ENCODE results near the gene PLEKHA7. TPM values are rescaled to one million over a fixed set of nuclear protein-coding genes. Genes with fewer than 3 reads are reported as not detected.
"Not testable (repeated sequence)": the region's sequence is repeated elsewhere in the genome, so short reads cannot be mapped to it uniquely, and the experiment has no call there.

The PLEKHA7 gene
- total RNA-seq, 1 experiment from 2014 or later: 20.2 TPM

DNA sequence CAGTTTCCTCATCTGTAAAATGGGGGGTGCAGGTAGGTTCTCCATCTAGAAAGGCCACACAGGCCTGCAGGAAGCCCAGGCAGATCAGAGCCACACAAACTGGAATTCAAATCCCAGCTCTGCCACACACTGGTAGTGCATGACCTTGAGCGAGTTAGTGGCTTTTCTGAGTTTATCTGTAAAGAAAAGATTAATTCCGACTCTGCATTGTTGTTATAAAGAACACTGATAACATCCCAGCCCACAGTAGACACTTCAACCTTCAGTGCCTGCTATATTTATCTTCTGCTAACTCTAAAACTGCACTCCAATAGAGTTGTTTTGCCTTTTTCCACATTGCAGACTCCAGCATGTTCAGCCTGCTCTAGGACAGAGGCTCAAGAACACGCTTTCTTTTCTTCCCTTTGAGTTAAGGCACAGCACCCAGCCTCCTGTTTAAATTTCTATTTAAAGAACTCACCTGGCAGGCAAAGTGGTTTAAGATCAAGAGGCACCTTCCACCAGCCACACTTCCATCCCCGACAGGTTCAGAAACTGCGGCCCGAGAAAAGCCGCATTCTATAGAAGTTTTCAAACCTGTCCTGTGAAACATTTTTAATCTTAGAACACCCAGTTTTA lies 133.9 kb downstream of the PLEKHA7 start:
- DNase-seq (ENCODE audit: low read depth): no peak
- in situ Hi-C loops (cut with HindIII; ENCODE audit: low pct_unique_long_range_greater_than_20kb, low sequenced_read_pairs): no loop called here

DNA sequence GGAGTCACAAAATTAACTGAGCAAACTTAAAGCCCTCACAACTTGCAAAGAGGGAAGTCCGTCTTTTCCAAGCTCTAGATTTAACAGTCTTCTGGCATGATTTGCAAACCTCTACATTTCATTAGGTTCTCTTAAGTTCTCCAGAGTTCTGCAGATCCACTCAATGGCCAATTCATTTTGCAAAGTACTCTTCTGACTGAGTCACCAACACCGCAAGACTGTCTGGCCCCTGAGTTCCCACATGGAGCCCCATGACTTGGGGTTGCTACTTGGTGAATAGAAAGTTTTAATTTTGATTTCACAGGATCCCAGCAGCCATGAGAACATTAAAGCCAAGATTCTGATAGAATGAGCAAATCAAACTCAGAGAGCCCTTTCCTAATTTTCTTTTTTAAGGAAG lies 134.5 kb downstream of the PLEKHA7 start:
- no peak for DNase-seq (ENCODE audit: low read depth)
- in situ Hi-C loops (cut with HindIII; ENCODE audit: low pct_unique_long_range_greater_than_20kb, low sequenced_read_pairs): no loop called here

DNA sequence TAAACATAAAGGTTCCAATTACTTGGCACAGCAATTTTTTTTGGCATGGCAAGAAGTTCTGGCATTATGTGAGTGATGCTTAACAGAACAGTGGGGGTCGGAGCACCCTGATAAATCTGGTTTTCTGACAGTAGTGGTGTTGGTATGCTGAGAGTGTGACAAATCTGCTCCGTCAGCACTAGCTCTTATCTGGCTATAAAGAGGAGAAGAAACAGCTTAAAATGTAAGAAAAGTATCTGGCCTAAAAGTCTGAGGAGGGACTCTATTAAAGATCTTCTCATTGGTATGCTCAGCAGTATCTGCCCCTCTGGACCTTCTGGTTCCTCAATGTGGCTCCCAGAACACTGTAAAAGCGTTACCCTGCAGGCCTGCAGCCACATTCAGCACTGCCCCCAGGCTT lies 137.4 kb downstream of the PLEKHA7 start:
- in situ Hi-C loops (cut with HindIII; ENCODE audit: low pct_unique_long_range_greater_than_20kb, low sequenced_read_pairs): no loop called here
- no peak for DNase-seq (ENCODE audit: low read depth)

DNA sequence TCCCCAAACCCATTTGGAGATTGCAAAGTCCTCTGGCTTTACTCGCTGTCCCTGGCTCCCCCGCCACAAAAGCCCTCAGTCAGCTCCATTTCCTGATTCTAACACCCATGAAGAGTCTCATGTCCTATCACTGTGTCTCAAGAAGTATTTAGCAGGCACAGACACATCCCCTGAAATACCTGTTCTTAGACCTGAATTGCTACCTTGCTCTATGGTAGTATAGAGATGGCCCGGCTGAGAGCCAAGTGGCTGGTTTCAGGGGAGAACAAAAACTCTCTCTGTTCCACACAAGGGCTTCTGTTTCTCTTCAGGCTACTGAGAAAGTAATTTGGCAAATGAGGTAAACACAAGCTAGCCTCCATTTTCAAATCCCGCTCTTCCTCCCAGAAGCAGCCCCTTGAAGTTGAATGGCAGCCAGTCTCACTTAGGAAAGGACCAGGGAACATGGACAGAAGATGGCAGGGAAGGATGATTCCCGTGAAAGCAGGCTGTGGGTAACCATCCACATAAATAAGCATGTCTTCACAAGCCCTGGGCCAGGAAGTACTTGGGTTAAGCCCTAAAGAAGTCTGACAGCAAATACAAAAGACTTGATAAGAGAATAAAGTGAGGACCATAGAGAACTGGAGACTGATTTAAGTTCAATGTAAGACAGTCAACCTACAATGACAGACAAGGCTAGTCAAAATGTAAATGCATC lies 138.0 kb downstream of the PLEKHA7 start:
- in situ Hi-C loops (cut with HindIII; ENCODE audit: low pct_unique_long_range_greater_than_20kb, low sequenced_read_pairs): no loop called here
- DNase-seq (ENCODE audit: low read depth): no peak

DNA sequence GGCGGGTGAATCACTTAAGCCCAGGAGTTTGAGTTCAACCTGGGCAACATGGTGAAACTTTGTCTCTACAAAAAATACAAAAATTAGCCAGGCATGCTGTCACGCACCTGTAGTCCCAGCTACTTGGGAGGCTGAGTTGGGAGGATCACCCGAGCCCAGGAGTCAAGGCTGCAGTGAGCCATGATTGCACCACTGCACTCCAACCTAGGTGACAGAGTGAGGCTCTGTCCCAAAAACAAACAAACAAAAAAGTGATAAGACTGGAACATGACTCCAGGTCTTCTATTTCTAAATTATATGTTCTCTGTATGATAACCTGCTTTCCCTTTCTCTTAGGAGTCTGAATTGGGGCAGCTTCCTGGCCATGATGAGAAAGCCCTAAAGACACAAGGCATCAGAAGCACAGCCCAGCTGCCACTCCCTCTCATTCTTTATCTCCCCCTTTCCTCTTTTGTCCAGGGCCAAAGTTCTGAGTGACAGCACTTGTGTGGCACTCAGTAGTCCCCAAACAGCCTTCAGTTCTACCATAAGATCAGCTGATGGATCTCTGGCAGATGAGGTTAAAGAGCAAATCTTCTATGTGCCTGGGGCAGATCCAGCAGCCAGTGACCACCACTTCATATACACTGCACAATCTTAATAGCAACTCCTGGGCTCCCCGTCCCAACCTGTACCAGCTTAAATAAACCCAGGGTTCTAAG lies 139.8 kb downstream of the PLEKHA7 start:
- no peak for DNase-seq (ENCODE audit: low read depth)

DNA sequence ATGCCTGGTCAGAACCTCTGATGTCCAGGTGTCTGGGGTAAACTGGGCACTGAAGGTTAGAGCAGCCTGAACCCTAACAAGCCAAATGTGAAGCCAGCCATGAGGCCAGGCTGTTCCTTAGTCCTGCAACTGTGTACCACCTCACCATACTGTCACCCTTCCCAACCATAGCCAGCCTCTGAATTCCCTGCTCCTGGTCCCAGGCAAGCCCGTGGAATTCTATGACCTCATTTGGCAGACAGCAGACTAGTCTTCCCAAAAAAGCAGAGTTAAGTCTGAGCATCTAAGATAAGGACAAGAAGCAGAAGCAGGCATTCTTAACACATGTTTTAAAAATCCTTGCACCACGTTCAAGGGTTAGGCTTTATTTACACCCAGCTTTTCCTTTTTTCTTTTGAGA lies 140.9 kb downstream of the PLEKHA7 start:
- in situ Hi-C loops (cut with HindIII; ENCODE audit: low pct_unique_long_range_greater_than_20kb, low sequenced_read_pairs): no loop called here
- DNase-seq (ENCODE audit: low read depth): no peak

More for the DNA sequence above, 139.8 kb downstream of the PLEKHA7 start:
- in situ Hi-C loops (cut with HindIII; ENCODE audit: low pct_unique_long_range_greater_than_20kb, low sequenced_read_pairs): no loop called here

DNA sequence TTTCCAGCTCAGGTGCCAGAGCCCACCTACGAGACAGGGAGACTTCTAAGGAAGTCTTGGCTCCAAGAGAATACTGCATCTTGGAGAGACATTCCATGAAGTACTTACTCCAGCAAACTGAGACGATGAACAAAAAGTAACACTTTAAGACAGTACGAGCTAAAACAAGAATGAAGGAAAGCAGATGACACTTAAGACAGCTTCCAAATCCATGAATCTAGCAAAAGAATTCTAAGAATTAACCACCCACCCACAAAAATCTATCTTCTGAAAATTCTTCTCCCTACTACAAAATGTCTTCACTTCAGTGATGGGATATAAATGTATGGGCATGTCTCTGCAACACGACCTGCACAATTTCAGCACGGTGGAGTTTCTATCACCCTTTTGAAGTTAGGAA lies 142.8 kb downstream of the PLEKHA7 start:
- DNase-seq (ENCODE audit: low read depth): no peak
- in situ Hi-C loops (cut with HindIII; ENCODE audit: low pct_unique_long_range_greater_than_20kb, low sequenced_read_pairs): no loop called here

DNA sequence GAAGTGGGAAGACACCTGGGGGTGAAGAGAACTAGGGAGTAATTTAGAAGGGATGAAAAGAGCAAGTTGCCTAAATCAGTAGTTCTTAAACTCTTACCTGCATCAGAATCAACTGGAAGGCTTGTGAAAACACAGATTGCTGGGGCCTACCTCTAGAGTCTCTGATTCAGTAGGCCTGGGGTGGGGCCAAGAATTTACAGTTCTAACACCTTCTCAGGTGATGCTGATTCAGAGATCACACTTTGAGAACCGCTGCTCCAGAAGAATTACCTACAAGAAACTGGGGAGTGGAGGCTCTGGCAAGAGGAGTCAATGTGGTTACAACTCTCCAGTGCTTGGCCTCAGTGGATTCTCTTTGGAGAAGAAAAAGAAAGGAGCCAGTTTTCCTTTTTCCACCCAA lies 147.1 kb downstream of the PLEKHA7 start:
- DNase-seq (ENCODE audit: low read depth): no peak
- in situ Hi-C loops (cut with HindIII; ENCODE audit: low pct_unique_long_range_greater_than_20kb, low sequenced_read_pairs): no loop called here

DNA sequence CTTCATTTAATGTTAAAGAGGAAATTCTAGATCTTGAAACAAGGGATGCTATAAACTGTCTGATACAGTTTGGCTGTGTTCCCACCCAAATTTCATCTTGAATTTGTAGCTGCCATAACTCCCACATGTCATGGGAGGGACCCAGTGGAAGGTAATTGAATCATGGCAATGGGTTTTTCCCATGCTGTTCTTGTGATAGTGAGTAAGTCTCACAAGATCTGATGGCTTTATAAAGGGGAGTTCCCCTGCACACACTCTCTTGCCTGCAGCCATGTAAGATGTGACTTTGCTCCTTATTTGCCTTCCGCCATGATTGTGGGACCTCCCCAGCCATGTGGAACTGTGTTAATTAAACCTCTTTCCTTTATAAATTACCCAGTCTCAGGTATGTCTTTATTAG lies 149.8 kb downstream of the PLEKHA7 start:
- in situ Hi-C loops (cut with HindIII; ENCODE audit: low pct_unique_long_range_greater_than_20kb, low sequenced_read_pairs); DNase-seq (ENCODE audit: low read depth): not testable (repeated sequence)

DNA sequence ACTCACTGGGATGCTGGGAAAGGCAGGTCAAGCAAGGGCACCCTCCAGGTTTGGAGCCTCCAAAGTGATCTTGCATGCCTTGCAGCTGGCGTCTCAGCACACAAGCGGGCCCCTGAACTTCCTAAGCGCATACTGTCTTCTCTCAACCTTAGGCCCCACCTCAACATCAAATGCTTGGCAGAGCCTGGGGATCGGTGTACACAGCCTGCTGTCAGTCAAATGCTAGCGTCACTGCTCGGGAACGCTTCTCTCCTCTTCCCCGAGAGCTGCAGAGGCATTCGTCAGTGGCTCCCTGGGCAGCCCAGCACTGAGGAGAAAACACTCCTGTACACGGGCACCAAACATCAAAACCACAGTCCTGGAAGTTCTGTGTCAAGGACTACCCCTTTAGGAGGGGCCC lies 150.8 kb downstream of the PLEKHA7 start:
- no peak for DNase-seq (ENCODE audit: low read depth)
- in situ Hi-C loops (cut with HindIII; ENCODE audit: low pct_unique_long_range_greater_than_20kb, low sequenced_read_pairs): no loop called here

DNA sequence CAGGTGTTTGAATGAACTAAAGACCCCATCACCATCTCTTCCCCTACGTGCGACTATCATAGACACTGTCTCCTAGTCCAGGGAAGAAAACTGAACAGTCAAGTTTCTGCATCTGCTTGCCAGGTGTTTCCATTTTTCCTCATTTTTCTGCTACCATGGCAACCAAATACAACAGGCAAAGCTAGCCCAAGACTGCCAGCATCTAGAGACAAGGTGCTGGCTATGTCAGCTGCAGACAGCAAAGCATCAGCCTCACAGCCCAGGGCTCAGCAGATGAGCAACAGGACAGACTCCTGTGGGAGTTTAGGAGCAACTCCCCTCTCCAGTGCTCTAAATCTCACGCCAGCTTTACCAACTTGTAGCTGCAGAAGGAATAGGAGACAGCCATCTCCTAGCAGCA lies 151.5 kb downstream of the PLEKHA7 start:
- DNase-seq (ENCODE audit: low read depth): no peak
- in situ Hi-C loops (cut with HindIII; ENCODE audit: low pct_unique_long_range_greater_than_20kb, low sequenced_read_pairs): no loop called here

DNA sequence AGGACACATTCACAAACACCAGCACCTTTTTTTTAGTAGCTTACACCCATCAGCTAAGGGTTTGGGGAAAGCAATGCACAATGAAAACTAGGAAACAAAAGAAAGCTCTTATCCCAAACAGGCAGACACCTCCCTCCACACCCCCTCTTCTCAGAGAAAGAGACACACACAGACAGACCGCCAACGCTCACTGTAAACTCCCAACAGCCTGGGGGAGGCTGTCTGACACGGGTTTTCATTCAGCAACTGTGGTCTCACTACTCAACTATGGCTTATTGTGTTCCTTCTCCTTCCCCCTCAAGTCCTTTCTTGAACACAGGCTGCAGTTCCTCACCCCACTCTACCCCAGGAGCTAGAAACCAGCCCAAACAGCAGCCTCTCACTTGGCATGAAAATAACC lies 152.4 kb downstream of the PLEKHA7 start:
- DNase-seq (ENCODE audit: low read depth): no peak
- in situ Hi-C loops (cut with HindIII; ENCODE audit: low pct_unique_long_range_greater_than_20kb, low sequenced_read_pairs): no loop called here

DNA sequence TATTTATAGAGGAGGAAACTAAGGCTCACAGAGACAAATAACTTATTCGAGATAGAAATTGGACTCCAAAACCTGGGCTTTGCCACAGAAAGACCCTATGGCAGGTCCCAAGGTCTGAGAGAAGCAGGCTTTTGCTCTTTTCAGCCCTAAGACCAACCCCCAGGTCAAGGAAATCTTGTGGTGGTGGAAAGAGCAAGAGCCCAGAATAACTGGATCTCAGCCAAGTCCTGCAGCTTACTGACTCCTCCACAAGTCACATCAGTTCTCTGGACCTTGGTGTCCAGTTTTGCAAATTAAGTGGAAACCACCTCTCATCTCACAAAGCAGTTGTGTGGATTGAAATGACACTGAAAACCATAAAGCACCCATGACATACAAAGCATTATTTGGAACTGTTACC lies 153.6 kb downstream of the PLEKHA7 start:
- no peak for DNase-seq (ENCODE audit: low read depth)

DNA sequence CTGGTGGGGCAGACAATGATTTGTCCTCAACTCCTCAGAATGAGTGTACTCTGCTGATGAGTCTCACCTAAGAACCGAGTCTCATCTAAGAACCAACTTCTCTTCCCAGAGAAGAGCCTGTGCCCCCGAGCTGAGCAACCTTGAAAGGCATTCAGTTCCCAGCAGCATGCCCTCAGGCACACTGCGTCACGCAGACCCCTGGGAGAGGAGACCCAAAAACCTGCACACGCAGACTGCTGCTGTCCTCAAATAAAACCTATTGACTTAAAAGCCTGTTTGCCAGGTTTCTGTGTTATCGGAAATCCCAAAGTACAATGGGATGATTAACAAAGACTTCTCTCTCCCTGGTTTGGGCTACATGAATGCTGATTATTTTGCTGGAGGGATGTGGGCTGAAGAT lies 154.6 kb downstream of the PLEKHA7 start:
- no peak for DNase-seq (ENCODE audit: low read depth)
- in situ Hi-C loops (cut with HindIII; ENCODE audit: low pct_unique_long_range_greater_than_20kb, low sequenced_read_pairs): no loop called here

More for the DNA sequence above, 153.6 kb downstream of the PLEKHA7 start:
- in situ Hi-C loops (cut with HindIII; ENCODE audit: low pct_unique_long_range_greater_than_20kb, low sequenced_read_pairs): no loop called here

DNA sequence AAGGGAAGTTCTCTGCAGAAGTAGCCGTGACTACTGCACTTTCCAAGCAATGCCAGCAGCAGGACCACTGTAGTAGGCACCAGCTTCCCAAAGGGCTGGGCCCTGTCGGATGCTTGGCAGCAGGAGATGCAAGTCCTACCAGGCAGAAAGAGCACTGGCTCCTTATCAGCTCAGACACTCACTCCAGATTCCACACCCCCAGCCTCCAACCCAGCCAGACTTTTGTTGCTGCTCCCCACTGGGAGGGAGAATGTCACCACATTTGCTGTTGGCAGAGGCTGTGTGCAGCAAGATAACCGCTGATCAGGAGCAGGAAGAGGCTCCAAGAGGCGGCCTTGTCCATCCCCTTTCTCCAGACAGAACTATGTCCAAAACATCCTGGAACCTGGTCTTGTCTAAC lies 157.0 kb downstream of the PLEKHA7 start:
- DNase-seq (ENCODE audit: low read depth): no peak
- in situ Hi-C loops (cut with HindIII; ENCODE audit: low pct_unique_long_range_greater_than_20kb, low sequenced_read_pairs): no loop called here

DNA sequence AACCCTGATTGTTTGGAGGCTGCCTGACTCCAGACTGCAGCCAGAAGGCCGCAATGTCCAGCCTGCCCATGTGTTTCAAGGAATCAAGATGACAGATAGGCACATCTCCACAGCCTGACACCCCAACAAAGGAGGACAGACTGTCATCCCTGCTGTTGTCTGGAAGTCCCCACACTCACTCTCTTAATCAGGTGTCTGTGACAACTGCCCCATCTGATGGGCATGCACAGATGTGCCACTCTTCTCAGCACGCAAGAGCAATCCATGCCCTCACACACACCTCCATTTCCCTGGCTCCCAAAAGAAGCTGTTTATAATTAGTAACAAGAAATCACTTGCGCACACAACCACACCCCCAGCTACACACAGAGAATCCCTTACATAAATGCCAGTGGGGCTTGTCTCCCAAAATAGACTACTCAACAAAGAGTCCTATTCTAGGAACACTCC lies 158.2 kb downstream of the PLEKHA7 start:
- in situ Hi-C loops (cut with HindIII; ENCODE audit: low pct_unique_long_range_greater_than_20kb, low sequenced_read_pairs): no loop called here

DNA sequence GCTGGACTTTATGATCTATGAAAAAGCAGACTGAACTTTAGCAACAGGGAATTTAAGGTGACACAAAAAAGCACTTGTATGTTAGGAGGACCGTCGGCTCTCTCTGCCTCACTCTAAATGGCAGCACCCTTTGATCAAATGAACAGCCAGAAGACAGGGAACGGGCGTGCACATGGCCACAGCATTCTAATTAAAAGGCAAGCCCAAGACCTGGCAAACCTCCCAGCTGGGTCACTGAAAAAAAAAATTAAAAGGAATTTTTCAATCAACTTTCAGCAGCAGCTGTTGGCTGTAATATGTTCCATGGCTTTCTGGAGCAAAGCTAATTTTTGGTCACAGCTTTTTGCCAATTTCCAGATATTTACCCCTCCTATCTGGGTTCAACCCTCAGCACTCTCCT lies 159.2 kb downstream of the PLEKHA7 start:
- DNase-seq (ENCODE audit: low read depth): no peak
- in situ Hi-C loops (cut with HindIII; ENCODE audit: low pct_unique_long_range_greater_than_20kb, low sequenced_read_pairs): no loop called here

More for the DNA sequence above, 158.2 kb downstream of the PLEKHA7 start:
- DNase-seq (ENCODE audit: low read depth): no peak

DNA sequence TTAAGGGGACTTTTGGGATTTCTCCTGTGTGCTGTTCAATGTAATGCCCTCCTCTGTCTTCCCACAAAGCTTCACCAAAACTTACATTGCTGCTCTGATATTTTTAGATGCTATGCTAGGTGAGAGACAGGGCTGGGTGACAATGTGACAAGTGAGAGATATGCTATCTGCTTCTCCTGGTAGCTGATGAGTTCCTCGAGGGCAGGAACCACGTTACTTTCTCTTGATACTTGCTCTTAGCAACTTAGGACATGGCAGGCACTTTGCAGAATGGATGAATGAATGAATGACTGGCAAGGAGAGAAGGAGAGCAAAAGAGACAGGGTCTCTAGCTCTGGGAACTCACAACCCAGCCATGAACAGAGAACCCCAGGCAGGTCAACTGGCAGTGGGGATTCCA lies 160.4 kb downstream of the PLEKHA7 start:
- in situ Hi-C loops (cut with HindIII; ENCODE audit: low pct_unique_long_range_greater_than_20kb, low sequenced_read_pairs): no loop called here

DNA sequence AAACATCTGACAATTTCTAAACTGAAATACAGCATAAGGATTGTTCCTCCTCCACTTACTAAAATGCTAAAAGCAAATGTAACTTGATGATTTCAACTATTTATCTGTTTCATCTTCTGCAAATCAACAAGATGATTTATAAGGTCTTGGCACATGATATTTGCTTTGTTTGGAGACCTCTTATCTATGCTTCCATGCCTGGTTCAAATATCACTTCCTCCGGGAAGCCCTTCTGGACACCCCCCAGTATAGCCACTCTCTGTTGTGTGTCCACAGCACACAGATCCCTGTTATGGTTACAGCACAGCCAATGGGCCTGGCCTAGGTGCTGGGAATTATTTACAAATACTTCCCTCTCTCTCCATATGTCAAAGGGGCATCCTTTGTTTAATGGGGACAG lies 160.9 kb downstream of the PLEKHA7 start:
- DNase-seq (ENCODE audit: low read depth): no peak
- in situ Hi-C loops (cut with HindIII; ENCODE audit: low pct_unique_long_range_greater_than_20kb, low sequenced_read_pairs): no loop called here

More for the DNA sequence above, 160.4 kb downstream of the PLEKHA7 start:
- DNase-seq (ENCODE audit: low read depth): no peak
